Measurements from ENCODE around the gene INHBB. TPM values are rescaled to one million over a fixed set of nuclear protein-coding genes. Genes with fewer than 3 reads are reported as not detected.
A peak's percentile ranks its signal among the peaks of the same experiment; 100 is the strongest.

INHBB gene
- total RNA-seq, 6 experiments from 2014 or later: 0.37 to 15.9 (median 9.6) TPM

- peaks cover 0 to 10% (median 2%) of the 10 kb centered on the region in 4 donors for H3K4me1 ChIP-seq
- no peak for TF ChIP-seq CTCF (IDR thresholded peaks at IDR 0.05)
- TF ChIP-seq POLR2A (IDR thresholded peaks at IDR 0.05): no peak
- DNase-seq (peak in 1 of 3 donors; percentile 31), ATAC-seq (peak; percentile 12 to 34 (median 24))
- intact Hi-C loops (cut with DNase I): no loop called here
- H3K27ac ChIP-seq: no peak overlapping the region
- whole genome bisulfite sequencing (ENCODE audit: insufficient coverage, low coverage, low lambda C conversion rate, missing lambda C conversion rate): 40% methylated on average over 1 of the region's 10 CpGs
- H3K36me3 ChIP-seq: no peaks in the 10 kb centered on the region
- no peaks in the 10 kb centered on the region for H3K9me3 ChIP-seq
- H3K4me3 ChIP-seq: no peak overlapping the region
- H3K27me3 ChIP-seq: no peaks in the 10 kb centered on the region
Measured at GRCh38 chr2:120323807-120324399, 22.0 kb upstream of the INHBB start.

- no peak overlapping the region for H3K27ac ChIP-seq
- intact Hi-C loops (cut with DNase I): no loop called here
- H3K4me3 ChIP-seq: no peak overlapping the region
- ATAC-seq (no peak), DNase-seq (peak in 1 of 3 donors; percentile 30)
- no peaks in the 10 kb centered on the region for H3K27me3 ChIP-seq
- H3K36me3 ChIP-seq: no peaks in the 10 kb centered on the region
- TF ChIP-seq POLR2A (IDR thresholded peaks at IDR 0.05) (no peak), CTCF (IDR thresholded peaks at IDR 0.05) (no peak)
- no peaks in the 10 kb centered on the region for H3K9me3 ChIP-seq
- no CpG with 5 or more reads among the region's 7 CpGs for WGBS (ENCODE audit: insufficient coverage, low coverage, low lambda C conversion rate, missing lambda C conversion rate)
- peaks cover 0 to 10% (median 2%) of the 10 kb centered on the region in 4 donors for H3K4me1 ChIP-seq
Measured at GRCh38 chr2:120324933-120325332, 21.0 kb upstream of the INHBB start.

DNA sequence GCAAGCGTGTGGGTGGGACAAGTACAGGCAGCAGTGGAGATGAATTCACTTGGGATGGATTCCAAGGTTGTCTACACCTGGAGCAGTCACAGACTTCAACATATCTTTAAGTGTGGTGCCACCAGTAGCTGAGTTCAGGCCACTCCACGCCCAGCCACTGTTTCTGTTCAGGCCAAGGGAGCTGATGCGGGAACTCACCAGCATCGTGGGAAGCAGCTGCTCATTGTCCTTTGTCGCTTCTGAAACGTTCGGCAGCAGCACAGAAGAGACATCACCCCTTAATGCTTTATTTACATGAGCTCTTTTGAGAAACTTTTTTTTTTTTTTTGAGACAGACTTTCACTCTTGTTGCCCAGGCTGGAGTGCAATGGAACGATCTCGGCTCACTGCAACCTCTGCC lies 19.9 kb upstream of the INHBB start:
- H3K9me3 ChIP-seq: no peaks in the 10 kb centered on the region
- H3K4me1 ChIP-seq: peaks cover 0 to 10% (median 2%) of the 10 kb centered on the region in 4 donors
- TF ChIP-seq CTCF (IDR thresholded peaks at IDR 0.05): no peak
- no peak for TF ChIP-seq POLR2A (IDR thresholded peaks at IDR 0.05)
- 82% methylated on average over 8 of the region's 9 CpGs for WGBS (ENCODE audit: insufficient coverage, low coverage, low lambda C conversion rate, missing lambda C conversion rate)
- H3K4me3 ChIP-seq: no peak overlapping the region
- ATAC-seq (no peak), DNase-seq (no peak)
- intact Hi-C loops (cut with DNase I): no loop called here
- no peaks in the 10 kb centered on the region for H3K27me3 ChIP-seq
- H3K27ac ChIP-seq: no peak overlapping the region
- H3K36me3 ChIP-seq: no peaks in the 10 kb centered on the region

GRCh38 chr2:120330946-120331822 lies 14.8 kb upstream of the INHBB start:
- Histone ChIP-seq H3K4me3 (no peak overlapping the region), H3K27ac (no peak overlapping the region), H3K27me3 (no peaks in the 10 kb centered on the region), H3K36me3 (no peaks in the 10 kb centered on the region), H3K4me1 (no peaks in the 10 kb centered on the region), H3K9me3 (no peaks in the 10 kb centered on the region)
- 50% methylated on average over 15 of the region's 24 CpGs for WGBS (ENCODE audit: insufficient coverage, low coverage, low lambda C conversion rate, missing lambda C conversion rate)
- intact Hi-C loops (cut with DNase I): no loop called here
- TF ChIP-seq POLR2A (IDR thresholded peaks at IDR 0.05) (no peak), CTCF (IDR thresholded peaks at IDR 0.05) (no peak)
- ATAC-seq: no peak
- DNase-seq: no peak

Measured in right lobe of liver (tissue), 6 donors.